ENCODE data around the gene ZFPM1.

The ZFPM1 gene

GRCh38 chr16:88477631-88478519, 24.8 kb downstream of the ZFPM1 start:
- TF ChIP-seq CREB1 (IDR thresholded peaks at IDR 0.05; ENCODE audit: low read depth), result no peak
- no peak for TF ChIP-seq REST (IDR thresholded peaks at IDR 0.05; ENCODE audit: low read depth)
- no peak for TF ChIP-seq TCF12 (IDR thresholded peaks at IDR 0.05; ENCODE audit: low read depth)
- TF ChIP-seq MAX (IDR thresholded peaks at IDR 0.05), result no peak
- TF ChIP-seq EP300 (IDR thresholded peaks at IDR 0.05; ENCODE audit: borderline replicate concordance), result no peak
- no peak for TF ChIP-seq FOXM1 (IDR thresholded peaks at IDR 0.05; ENCODE audit: borderline replicate concordance, low read depth)
- no peak for TF ChIP-seq TAF1 (IDR thresholded peaks at IDR 0.05; ENCODE audit: low read depth)
- TF ChIP-seq YY1 (IDR thresholded peaks at IDR 0.05; ENCODE audit: low read depth), result no peak
- no peak for TF ChIP-seq RAD21 (IDR thresholded peaks at IDR 0.05; ENCODE audit: low read depth)

- TF ChIP-seq NFIC (IDR thresholded peaks at IDR 0.05) (no peak), CREB1 (IDR thresholded peaks at IDR 0.05; ENCODE audit: low read depth) (no peak), RAD21 (IDR thresholded peaks at IDR 0.05; ENCODE audit: low read depth) (no peak), FOXM1 (IDR thresholded peaks at IDR 0.05; ENCODE audit: borderline replicate concordance, low read depth) (no peak), TEAD4 (IDR thresholded peaks at IDR 0.05) (no peak), MAX (IDR thresholded peaks at IDR 0.05) (no peak), REST (IDR thresholded peaks at IDR 0.05; ENCODE audit: low read depth) (no peak), ZBTB7A (IDR thresholded peaks at IDR 0.05; ENCODE audit: low read depth) (no peak), TCF12 (IDR thresholded peaks at IDR 0.05; ENCODE audit: low read depth) (no peak), EP300 (IDR thresholded peaks at IDR 0.05; ENCODE audit: borderline replicate concordance) (no peak), USF1 (IDR thresholded peaks at IDR 0.05) (no peak), TAF1 (IDR thresholded peaks at IDR 0.05; ENCODE audit: low read depth) (no peak), EGR1 (IDR thresholded peaks at IDR 0.05) (no peak), YY1 (IDR thresholded peaks at IDR 0.05; ENCODE audit: low read depth) (no peak), CEBPB (IDR thresholded peaks at IDR 0.05) (no peak)
Measured at GRCh38 chr16:88478889-88479792, 26.1 kb downstream of the ZFPM1 start.

GRCh38 chr16:88479793-88480760, 27.0 kb downstream of the ZFPM1 start:
- TF ChIP-seq EGR1 (IDR thresholded peaks at IDR 0.05), result no peak
- no peak for TF ChIP-seq TEAD4 (IDR thresholded peaks at IDR 0.05)
- no peak for TF ChIP-seq TAF1 (IDR thresholded peaks at IDR 0.05; ENCODE audit: low read depth)
- TF ChIP-seq MAX (IDR thresholded peaks at IDR 0.05), result no peak
- no peak for TF ChIP-seq NFIC (IDR thresholded peaks at IDR 0.05)
- TF ChIP-seq CEBPB (IDR thresholded peaks at IDR 0.05), result no peak
- no peak for TF ChIP-seq RAD21 (IDR thresholded peaks at IDR 0.05; ENCODE audit: low read depth)
- TF ChIP-seq EP300 (IDR thresholded peaks at IDR 0.05; ENCODE audit: borderline replicate concordance), result no peak
- no peak for TF ChIP-seq YY1 (IDR thresholded peaks at IDR 0.05; ENCODE audit: low read depth)
- no peak for TF ChIP-seq REST (IDR thresholded peaks at IDR 0.05; ENCODE audit: low read depth)
- TF ChIP-seq FOXM1 (IDR thresholded peaks at IDR 0.05; ENCODE audit: borderline replicate concordance, low read depth), result no peak
- TF ChIP-seq TCF12 (IDR thresholded peaks at IDR 0.05; ENCODE audit: low read depth), result no peak
- no peak for TF ChIP-seq ZBTB7A (IDR thresholded peaks at IDR 0.05; ENCODE audit: low read depth)
- no peak for TF ChIP-seq CREB1 (IDR thresholded peaks at IDR 0.05; ENCODE audit: low read depth)
- TF ChIP-seq USF1 (IDR thresholded peaks at IDR 0.05), result no peak
